ENCODE measurements around the gene NR2C2.
"Not testable (repeated sequence)": the region's sequence is repeated elsewhere in the genome, so short reads cannot be mapped to it uniquely, and the experiment has no call there.

The NR2C2 gene

DNA sequence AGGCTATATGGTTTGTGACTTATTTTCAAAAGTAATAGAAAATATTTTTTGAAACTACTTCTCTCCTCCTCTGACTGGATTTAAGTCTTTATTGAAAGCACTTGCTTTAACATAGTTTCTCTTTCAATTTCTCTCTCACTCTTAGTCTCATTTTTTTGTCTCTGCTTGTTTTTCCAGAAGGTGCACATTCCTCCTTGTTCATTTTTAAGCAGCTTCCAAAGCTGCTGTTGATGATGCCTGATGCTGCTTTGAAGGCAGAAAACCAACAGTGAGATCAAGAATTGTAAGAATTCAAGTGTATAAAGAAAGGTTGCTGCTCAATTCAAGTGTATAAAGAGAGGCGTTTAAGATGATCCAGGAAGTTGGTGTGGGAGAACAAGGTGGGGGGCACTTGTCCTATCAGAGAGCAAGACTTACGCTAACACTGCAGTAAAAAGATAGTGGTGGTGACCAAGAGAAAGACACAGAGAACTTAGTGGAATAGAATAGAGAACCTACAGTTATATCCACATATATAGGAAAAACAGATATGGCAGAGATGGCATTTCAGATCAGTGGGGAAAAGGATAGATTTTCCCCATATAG, 12.1 kb downstream of the NR2C2 start:
- DNase-seq (ENCODE audit: low read depth in 3 of 3) = no peak

DNA sequence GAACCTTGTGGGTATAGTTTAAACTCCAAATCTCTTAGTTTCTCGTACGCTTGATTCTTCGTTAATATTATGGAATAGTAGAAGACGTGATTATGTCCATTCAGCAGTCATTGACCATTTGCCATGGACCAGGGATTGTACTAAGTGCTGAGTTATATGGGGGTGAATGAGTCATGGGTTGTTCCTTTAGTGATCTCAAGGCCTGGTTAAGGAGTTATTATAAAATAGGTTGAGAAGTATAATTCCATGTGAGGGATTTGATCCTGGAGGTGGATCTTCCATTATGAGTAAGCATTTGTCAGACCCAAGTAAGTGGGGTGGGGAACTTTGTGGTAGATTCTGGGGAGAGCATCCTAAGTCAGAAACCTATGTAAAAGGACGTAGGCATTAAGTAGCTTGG, 15.4 kb downstream of the NR2C2 start:
- no peak for DNase-seq (ENCODE audit: low read depth in 3 of 3)

DNA sequence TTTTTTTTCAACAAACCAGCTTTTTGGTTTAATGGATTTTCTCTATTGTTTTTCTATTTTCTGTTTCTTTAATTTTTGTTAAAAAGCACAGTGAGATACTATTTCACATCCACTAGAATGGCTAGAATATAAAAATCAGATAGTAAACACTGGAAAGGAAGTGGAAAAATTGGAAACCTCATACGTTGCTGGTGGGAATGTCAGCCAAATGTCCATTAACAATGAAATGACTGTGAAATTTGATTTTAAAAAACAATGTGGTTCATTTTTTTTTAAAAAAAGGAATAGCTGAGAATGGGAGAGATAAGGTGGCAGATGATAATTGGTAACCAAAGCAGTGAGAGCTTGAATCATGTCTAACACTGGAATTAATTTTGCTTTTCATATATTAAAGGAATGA, 19.9 kb downstream of the NR2C2 start:
- no peak for DNase-seq (ENCODE audit: low read depth in 3 of 3)

DNA sequence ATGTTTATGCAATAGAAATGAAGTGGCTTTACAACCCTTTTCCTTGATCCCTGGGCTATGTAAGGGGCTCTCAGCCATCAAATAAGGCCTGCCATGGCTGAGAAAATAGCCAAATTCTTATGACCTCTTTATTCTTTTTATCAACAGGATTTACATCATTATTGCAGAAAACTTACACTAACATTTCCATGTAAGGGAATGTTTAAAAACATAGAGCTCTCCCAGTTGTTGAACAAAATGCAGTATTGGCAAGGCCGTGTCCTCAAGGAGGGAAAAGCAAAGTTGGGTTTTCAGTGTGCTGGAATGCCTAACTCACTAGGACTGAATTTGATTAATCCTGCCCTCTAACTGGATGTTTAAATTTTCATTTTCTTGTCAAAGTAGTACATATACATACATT, 22.3 kb downstream of the NR2C2 start:
- DNase-seq (ENCODE audit: low read depth in 3 of 3) = no peak

DNA sequence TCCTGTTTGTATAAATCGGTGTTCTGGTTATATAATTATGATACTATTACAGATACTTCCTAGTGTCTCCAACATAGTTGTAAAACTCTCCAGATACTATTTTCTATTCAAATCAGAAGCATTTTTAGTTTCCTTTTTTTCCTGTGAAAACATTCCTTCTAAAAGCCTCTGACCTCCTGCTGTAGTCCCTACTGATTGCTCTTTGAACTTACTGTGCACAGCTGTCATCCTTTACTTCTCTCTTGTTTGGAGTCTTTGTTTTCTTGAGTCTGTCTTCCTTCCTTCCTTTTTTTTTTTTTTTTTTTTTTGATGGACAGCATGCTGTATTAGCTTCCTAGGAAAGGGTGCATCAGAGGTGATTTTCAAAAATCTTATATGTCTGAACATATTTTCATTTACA, 28.9 kb downstream of the NR2C2 start:
- no peak for DNase-seq (ENCODE audit: low read depth in 3 of 3)

DNA sequence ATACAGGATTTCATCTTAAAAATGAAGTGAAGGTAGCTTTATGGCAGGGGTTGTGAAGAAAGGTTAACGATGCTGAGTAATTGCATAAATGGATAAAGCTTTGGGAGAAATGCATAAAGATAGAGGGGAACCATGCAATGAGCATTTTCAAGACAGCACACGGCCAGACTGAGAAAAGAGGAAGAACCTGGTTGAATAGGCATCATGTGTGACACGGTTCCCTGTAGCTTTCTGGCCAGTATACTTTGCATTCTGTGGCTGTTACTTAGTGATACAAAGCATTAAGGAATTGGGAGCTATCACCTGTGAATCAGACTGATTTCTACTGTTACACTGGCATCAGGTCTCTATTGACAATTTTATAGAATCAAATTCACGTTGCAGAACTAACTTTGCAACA, 33.3 kb downstream of the NR2C2 start:
- DNase-seq (ENCODE audit: low read depth in 3 of 3) = no peak

DNA sequence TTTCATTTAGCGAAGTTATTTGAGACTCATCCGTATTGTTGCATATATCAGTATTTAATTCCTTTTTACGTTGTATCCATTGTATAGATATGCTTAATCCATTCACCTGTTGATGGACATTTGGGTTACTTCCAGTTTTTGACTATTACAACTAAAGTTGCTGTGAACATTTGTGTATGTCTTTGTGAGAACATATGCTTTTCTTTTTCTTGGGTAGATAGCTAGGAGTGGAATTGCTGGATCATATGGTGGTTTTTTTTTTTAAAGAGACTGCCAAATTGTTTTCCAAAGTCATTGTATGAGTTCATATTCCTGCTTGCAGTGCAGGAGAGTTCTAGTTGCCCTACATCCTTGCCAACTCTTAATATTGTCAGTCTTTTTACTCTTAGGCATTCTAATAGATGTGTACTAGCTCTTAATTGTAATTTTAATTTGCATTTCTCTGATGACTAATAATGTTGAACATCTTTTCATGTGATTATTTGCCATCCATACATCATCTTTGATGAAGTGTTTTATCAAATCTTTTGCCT, 37.3 kb downstream of the NR2C2 start:
- DNase-seq (ENCODE audit: low read depth in 3 of 3) = no peak

DNA sequence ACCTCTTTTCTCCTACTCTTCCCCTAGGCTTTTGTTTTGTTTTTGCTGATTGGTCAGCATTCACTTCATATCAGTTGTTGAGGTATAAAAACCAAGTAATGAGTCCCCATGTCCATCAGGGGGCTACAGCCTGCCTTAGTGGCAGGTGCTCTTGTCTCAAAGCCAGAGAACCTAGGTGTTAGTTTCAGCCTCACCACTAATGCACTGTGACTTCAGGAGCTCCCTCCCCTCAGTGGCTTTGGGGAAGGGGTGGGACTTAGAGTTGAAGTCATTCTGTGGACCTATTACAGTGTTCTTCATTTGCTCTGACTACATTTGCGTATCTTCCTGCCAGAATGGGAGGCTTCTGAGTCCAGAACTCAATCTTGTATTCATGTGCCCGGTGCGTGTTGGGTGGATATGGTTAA, 41.6 kb downstream of the NR2C2 start:
- DNase-seq (ENCODE audit: low read depth in 3 of 3) = no peak

DNA sequence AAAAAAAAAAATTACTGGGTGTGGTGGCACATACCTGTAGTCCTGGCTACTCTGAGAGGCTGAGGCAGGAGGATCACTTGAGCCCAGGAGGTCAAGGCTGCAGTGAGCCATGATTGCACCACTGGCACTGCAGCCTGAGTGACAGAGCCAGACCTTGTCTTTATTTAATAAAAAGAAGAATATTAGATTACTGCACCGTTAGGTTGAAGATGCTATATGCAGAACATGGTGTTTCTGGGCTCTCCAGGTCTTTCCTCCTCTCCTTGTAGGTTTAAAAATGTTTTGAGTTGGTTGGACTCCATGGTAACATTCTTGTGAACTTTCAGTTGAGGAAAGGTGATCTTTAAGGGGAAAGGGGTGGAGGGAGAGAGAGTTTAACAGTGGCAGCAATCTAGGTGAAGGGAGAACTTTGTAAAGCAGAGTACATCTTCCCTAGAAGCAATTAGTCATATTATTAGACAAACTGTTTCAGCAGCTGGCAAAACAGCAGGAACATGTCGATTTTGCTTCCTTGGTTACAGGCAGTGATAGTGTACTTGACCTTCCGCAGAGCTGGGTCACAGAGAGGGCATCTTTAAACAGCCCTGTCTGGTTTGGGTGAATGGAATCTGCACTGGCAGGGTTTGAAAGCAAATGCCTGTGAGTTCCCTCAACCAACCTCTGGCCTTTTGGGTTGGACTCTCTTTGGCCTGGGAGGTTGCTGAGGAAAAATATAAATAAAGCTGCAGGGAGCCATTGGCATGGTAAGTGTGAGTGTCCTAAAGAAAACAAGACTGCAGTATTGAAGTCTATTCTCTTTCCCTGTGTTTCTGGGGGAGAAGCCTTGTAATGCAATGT, 42.8 kb downstream of the NR2C2 start:
- DNase-seq (ENCODE audit: low read depth in 3 of 3) = no peak

DNA sequence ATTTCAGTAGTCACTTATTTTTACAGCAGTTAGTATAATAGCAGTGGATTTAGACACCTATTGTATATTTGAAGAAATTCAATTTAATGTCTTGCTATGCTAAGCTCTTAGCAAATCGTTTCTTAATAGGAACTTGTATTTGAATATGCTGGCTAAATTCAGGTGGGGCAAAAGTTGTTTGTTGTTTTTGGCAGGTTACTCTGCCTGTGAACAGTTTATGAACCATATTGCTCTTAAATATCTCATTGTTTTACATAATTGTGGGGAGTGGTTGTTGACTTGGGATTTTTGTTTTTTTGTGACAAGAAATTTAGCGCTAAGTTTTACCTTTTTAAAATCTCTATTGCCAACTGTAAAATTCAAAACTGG, 43.4 kb downstream of the NR2C2 start:
- no peak for DNase-seq (ENCODE audit: low read depth in 3 of 3)

DNA sequence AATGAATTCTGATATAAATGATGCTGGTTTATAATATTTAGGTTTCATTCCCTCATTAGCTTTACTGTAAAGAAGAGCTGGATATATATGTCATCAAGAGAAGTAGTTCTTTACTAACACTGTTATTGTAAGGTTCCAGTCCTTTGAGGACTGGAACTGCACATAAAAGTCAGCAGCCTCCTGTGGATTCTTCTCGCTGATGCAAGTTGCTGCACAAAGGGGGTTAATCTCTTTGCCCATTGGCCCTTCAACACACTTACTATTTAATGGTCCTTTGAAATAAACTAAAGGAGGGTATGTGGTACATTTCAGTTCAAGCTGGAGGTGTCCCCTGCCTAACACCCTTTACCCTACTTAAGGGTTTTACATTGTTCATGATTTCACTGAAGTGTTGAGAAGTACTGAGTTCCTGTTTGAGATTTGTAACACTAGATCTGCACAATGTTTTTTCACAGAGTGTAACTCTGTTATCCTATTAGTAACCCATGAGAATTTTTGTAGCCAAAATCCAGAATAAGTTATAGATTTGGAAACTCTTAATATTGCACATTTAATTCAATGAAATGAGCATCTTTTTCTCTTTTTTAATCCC, 43.9 kb downstream of the NR2C2 start:
- DNase-seq (ENCODE audit: low read depth in 3 of 3) = no peak

DNA sequence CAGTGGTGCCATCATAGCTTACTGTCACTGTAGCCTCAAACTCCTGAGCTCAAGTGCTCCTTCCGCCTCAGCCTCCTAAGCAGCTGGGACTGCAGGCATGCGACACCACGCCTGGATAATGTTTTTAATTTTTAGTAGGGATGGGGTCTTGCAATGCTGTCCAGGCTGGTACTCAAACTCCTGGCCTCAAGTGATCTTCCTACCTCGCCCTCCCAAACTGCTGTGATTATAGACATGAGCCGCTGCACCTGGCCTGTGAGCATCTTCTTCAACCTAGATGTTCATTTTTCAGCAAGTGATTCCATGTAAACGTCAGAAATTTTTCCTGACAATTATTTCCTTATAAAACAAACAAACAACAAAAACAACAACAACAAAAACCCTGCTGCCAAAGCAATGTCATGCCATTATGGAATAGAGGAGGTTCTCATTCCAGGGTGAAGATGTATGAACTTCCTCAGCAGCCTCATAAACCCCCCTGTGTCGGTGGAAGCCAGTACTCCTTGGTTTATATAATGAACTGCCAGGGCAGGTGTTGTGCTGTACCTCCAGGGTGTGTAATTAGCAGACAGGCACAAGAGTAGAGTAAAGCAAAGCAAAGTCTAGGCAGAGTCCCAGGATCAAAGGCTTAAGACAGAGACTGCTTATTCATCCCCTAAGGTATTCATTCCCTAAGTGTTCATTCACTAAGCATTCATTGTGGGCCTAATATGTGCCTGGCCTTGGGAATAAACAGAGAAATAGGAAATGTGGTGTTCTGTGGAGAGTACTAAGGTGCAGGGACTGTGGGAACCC, 44.6 kb downstream of the NR2C2 start:
- no peak for DNase-seq (ENCODE audit: low read depth in 3 of 3)

DNA sequence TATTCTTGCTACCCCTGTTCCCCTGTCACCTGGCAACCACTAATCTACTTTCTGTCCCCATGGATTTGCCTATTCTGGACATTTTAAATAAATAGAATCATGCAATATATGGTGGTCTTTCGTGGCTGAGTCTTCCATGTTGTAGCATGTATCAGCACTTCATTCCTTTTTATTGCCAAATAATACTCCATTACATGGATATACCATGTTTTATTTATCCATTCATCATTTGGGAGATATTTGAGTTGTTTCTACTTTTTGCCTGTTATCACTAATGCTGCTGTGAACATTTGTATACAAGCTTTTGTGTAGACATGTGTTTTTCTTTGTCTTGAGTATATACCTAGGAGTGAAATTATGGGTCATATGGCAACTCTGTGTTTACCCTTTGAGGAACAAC, 50.6 kb downstream of the NR2C2 start:
- DNase-seq (ENCODE audit: low read depth in 3 of 3) = no peak

DNA sequence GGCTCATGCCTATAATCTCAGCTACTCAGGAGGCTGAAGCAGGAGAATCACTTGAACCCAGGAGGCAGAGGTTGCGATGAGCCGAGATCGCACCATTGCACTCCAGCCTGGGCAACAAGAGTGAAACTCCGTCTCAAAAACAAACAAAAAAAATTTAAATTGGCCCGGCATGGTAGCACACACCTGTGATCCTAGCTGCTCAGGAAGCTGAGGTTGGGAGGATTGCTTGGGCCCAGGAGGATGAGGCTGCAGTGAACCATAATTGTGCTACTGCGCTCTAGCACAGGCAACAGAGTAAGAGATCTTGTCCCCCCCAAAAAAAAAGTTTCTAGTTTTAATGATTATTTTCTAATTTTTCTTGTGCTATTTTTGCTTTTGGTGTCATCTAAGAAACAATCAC, 51.8 kb downstream of the NR2C2 start:
- not testable (repeated sequence) for DNase-seq (ENCODE audit: low read depth in 3 of 3)

DNA sequence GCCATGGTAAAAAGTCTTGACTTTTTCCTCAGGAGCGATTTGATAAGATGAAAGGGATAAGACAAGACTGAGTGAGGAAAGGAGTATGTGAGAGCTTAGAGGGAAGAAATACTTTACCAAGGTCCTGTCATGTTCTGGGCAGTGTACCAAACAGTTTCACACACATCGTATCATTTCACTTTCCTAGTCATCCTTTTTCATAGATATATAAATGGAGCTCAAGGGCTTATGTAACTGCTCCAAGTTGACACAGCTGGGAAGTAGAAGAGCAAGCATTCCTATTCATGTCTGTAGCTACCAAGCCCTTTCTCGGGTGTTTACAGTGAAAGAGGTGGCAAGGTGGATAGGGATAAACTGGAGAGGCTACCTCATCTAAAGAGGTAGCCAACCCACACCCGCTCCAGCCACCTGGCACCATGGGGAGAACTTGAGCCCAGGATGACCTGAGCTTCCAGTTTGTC, 60.3 kb downstream of the NR2C2 start:
- no peak for DNase-seq (ENCODE audit: low read depth in 3 of 3)

DNA sequence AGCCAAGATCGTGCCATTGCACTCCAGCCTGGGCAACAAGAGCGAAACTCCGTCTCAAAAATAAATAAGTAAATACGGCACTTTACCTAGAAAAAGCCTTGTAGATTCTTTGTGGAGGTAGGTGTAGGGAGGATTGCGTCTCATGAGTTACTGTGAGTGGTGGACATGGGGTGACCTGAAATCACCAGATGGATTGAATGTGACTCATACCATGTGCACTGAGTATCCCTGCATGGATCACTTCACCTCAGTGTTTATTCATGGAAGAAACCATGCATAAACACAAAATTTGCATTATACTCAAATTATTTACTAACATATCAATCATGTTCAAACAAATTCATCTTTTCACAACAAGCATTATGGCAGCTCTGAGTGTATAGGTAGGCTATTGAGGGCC, 61.8 kb downstream of the NR2C2 start:
- DNase-seq (ENCODE audit: low read depth in 3 of 3) = no peak

DNA sequence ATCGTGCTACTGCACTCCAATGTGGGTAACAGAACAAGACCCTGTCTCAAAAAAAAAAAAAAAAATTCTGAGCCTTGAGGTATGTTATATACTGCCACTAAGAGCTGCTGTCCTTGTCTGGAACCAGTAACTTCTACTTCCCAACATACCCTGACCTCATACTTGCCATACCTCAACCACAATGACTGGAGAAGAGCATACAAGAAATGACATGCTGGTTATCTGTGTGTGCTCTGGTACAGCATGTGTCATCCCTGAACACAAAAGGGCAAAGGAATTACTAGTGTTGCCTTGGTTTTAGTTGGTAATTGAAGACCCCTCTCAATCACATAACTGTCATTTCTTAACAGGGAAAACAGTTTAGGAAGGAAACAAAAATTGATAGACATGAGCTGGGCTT, 63.3 kb downstream of the NR2C2 start:
- no peak for DNase-seq (ENCODE audit: low read depth in 3 of 3)

DNA sequence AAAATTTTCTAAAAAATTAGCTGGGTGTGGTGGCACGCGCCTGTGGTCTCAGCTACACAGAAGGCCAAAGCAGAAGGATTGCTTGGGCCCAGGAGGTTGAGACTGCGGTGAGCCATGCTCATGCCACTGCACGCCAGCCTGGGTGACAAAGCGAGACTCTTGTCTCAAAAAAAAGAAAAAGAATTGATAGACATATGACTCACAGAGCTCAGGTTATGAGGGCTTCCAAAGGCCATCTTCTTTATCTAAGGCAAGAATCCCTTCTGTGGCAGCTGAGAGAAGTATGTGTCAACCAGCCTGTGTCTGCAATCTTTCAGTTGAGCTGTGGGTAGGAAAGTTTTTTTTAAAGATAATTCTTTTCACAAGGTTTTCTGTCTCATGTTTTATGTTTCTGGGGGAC, 63.8 kb downstream of the NR2C2 start:
- DNase-seq (ENCODE audit: low read depth in 3 of 3) = no peak

DNA sequence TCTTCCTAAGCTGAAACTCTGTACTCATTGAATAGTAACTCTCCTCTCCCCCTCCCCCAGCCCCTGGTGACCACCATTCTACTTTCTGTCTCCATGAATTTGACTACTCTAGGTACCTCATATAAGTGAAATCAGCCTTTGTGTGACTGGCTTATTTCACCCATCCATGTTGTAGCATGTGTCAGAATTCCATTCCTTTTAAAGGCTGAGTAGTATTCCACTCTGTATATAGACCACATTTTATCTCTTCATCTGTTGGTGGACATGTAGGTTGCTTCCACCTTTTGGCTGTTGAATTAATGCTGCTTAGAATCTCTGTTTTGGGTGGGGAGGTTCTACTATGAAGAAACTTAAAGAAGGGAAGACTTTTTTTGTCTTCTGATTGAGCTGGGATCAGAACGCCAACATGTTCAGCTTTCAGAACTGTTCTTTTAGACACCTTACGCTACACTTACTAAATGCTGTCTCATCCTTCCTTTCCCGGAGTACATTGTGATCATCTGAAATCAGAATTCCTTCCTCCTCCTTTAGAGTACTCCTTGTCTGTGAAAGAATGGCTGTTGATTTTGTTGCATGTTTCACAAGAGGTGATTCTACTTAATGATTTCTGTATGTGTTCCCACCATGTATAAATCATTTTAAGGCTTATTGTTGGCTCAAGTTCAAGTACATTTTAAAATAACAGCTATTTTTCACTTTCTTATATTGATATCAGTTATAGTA, 67.4 kb downstream of the NR2C2 start:
- DNase-seq (ENCODE audit: low read depth in 3 of 3) = no peak

DNA sequence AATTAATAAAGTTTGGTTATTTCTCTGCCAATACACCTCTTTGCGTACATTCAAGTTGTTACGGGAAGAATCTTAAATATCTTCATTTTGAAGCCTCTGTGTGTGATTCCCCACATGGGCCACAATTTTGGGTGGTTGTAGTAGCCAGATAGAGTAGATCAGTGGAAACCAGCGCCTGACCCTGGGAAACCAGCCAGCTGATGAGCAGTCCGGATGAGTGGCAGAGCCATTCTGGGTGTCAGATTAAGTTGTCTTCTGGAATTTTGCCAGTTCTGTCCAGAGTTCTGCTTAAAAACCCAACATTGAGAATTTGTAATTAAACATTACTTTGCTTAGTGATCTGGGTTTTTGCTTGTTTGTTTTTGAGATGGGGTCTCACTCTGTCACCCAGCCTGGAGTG, 68.1 kb downstream of the NR2C2 start:
- DNase-seq (ENCODE audit: low read depth in 3 of 3) = no peak

DNA sequence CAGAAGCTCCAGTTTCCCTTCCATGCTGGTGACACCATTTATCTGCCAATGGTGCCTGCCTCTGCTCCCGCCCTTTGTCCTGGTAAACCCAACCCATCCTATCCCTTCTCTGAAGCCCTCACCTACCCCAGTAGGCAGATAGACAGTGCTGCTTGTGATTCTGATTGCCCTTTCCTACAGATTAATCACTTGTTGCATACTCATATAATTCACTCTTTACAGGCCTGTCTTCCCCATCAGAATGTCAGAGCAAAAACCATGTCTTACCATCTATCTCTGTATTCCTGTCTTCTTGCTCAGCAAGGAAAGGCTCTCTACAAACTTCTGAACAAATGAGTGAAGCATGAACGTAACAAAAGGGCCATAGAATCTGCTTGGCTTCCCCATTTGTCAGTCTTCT, 69.8 kb downstream of the NR2C2 start:
- no peak for DNase-seq (ENCODE audit: low read depth in 3 of 3)

DNA sequence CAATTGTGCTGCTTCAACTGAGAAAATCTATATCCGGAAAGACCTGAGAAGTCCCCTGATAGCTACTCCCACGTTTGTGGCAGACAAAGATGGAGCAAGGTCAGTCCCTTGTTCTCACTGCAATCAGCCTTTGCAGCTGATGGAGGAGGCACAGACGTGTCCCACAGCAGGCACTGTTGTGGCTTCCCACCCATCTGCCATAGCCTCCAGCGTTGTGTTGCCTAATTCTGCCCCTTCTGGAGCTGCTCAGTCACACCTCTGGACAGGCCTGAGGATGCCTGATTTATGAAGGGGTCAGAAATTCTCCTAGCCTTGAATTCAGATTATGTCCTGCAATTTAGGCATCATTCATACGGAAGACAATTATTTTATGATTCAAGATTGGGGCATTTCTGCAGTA, 75.9 kb downstream of the NR2C2 start:
- no peak for DNase-seq (ENCODE audit: low read depth in 3 of 3)
